Brain microvascular endothelial cell (primary cell): ENCODE measurements around the gene PTTG1.

Experiments
- DNase-seq: peaks from one replicate; pipeline ENCODE4 v3.0.0-alpha.2; 2020
- H3K27ac ChIP-seq: fragments of 250-450 bp; sonication (Bioruptor Pico); 2 replicates; pipeline ENCODE4 v1.5.1; 2020; ENCODE audit warnings: mild to moderate bottlenecking, moderate library complexity
- H3K27me3 ChIP-seq: fragments of 250-450 bp; sonication (Bioruptor Pico); replicated peaks from 2 replicates; pipeline ENCODE4 v1.5.1; 2020; ENCODE audit warnings: mild to moderate bottlenecking
- H3K36me3 ChIP-seq: fragments of 250-450 bp; sonication (Bioruptor Pico); replicated peaks from 2 replicates; pipeline ENCODE4 v1.5.1; 2020; ENCODE audit warnings: mild to moderate bottlenecking
- H3K4me3 ChIP-seq: 2 replicates; pipeline ENCODE4 v1.5.1; 2011; ENCODE audit warnings: low read depth, mild to moderate bottlenecking, control low read depth, low read length, moderate library complexity
- CTCF ChIP-seq: IDR thresholded peaks from 2 replicates; pipeline ENCODE4 v1.5.1; 2011; ENCODE audit warnings: low read depth, mild to moderate bottlenecking, moderate library complexity, low read length, control low read depth, inconsistent platforms; ENCODE audit errors: missing control alignments
- in situ Hi-C: cut with HindIII; loops from 2 replicates; pipeline ENCODE4 v1.10.0; 2017; ENCODE audit warnings: low sequenced_read_pairs, low pct_ligation_motif_present

PTTG1 gene

GRCh38 chr5:160467555-160468362 is 46.1 kb downstream of the PTTG1 start:
- in situ Hi-C loops, result no loop called here
- Histone ChIP-seq H3K36me3 (no peaks in the 10 kb centered on the region), H3K27ac (peak overlapping the region; percentile 60), H3K27me3 (no peaks in the 10 kb centered on the region), H3K4me3 (peak overlapping the region; percentile 37)
- no peak for TF ChIP-seq CTCF
- DNase-seq, result peak; percentile 83

GRCh38 chr5:160468363-160468975 is 46.8 kb downstream of the PTTG1 start:
- no peaks in the 10 kb centered on the region for H3K36me3 ChIP-seq
- in situ Hi-C loops, result no loop called here
- TF ChIP-seq CTCF, result no peak
- H3K27ac ChIP-seq, result peak overlapping the region; percentile 60
- H3K4me3 ChIP-seq, result peak overlapping the region; percentile 37
- no peak for DNase-seq
- no peaks in the 10 kb centered on the region for H3K27me3 ChIP-seq

- no peaks in the 10 kb centered on the region for H3K36me3 ChIP-seq
- in situ Hi-C loops, result no loop called here
- no peak overlapping the region for H3K4me3 ChIP-seq
- TF ChIP-seq CTCF, result no peak
- DNase-seq, result peak; percentile 64
- no peaks in the 10 kb centered on the region for H3K27me3 ChIP-seq
- H3K27ac ChIP-seq, result peak overlapping the region; percentile 60
Observed at GRCh38 chr5:160469156-160470144, 47.8 kb downstream of the PTTG1 start.

GRCh38 chr5:160470437-160471361 is 49.0 kb downstream of the PTTG1 start:
- peaks cover under 1% of the 10 kb centered on the region for H3K36me3 ChIP-seq
- peak overlapping the region; percentile 60 for H3K27ac ChIP-seq
- H3K27me3 ChIP-seq, result no peaks in the 10 kb centered on the region
- in situ Hi-C loops, result no loop called here
- no peak for TF ChIP-seq CTCF
- peak; percentile 59 for DNase-seq
- no peak overlapping the region for H3K4me3 ChIP-seq

- no peak for TF ChIP-seq CTCF
Observed at GRCh38 chr5:160471761-160472160, 50.1 kb downstream of the PTTG1 start.

More at GRCh38 chr5:160471761-160472160, 50.1 kb downstream of the PTTG1 start:
- H3K36me3 ChIP-seq, result peaks cover 3% of the 10 kb centered on the region
- H3K4me3 ChIP-seq, result no peak overlapping the region
- peak overlapping the region; percentile 60 for H3K27ac ChIP-seq
- H3K27me3 ChIP-seq, result no peaks in the 10 kb centered on the region
- in situ Hi-C loops, result no loop called here
- no peak for DNase-seq
